ENCODE measurements around the gene IGSF11.
"Not testable (repeated sequence)": the region's sequence is repeated elsewhere in the genome, so short reads cannot be mapped to it uniquely, and the experiment has no call there.

The IGSF11 gene

GRCh38 chr3:118977671-118978392 lies 56.8 kb downstream of the IGSF11 start:
- Mint-ChIP-seq H3K4me3 (no peak overlapping the region), H3K4me1 (no peaks in the 10 kb centered on the region), H3K36me3 (ENCODE audit: low read depth) (no peaks in the 10 kb centered on the region), H3K9me3 (no peaks in the 10 kb centered on the region), H3K27me3 (ENCODE audit: low read depth, poor library complexity) (no peaks in the 10 kb centered on the region), H3K27ac (no peak overlapping the region)
- no peak for DNase-seq
- no peak for TF ChIP-seq CTCF (IDR thresholded peaks at IDR 0.05)

GRCh38 chr3:118977118-118977517 lies 57.5 kb downstream of the IGSF11 start:
- H3K36me3 Mint-ChIP-seq (ENCODE audit: low read depth): no peaks in the 10 kb centered on the region
- H3K27me3 Mint-ChIP-seq (ENCODE audit: low read depth, poor library complexity): no peaks in the 10 kb centered on the region
- H3K4me3 Mint-ChIP-seq: no peak overlapping the region
- no peak for TF ChIP-seq CTCF (IDR thresholded peaks at IDR 0.05)
- no peaks in the 10 kb centered on the region for H3K4me1 Mint-ChIP-seq
- H3K9me3 Mint-ChIP-seq: no peaks in the 10 kb centered on the region
- no peak overlapping the region for H3K27ac Mint-ChIP-seq
- no peak for DNase-seq

- H3K4me3 Mint-ChIP-seq; DNase-seq; H3K27me3 Mint-ChIP-seq (ENCODE audit: low read depth, poor library complexity); H3K27ac Mint-ChIP-seq; H3K36me3 Mint-ChIP-seq (ENCODE audit: low read depth); H3K4me1 Mint-ChIP-seq; H3K9me3 Mint-ChIP-seq: not testable (repeated sequence)
Observed at GRCh38 chr3:118975476-118975875, 59.2 kb downstream of the IGSF11 start.

- no peaks in the 10 kb centered on the region for H3K9me3 Mint-ChIP-seq
- DNase-seq: no peak
Observed at GRCh38 chr3:118974356-118975097, 60.1 kb downstream of the IGSF11 start.

GRCh38 chr3:118973050-118973449 lies 61.6 kb downstream of the IGSF11 start:
- Mint-ChIP-seq H3K36me3 (ENCODE audit: low read depth) (no peaks in the 10 kb centered on the region), H3K4me1 (peaks cover 4% of the 10 kb centered on the region), H3K4me3 (no peak overlapping the region), H3K27me3 (ENCODE audit: low read depth, poor library complexity) (peaks cover 5% of the 10 kb centered on the region), H3K9me3 (no peaks in the 10 kb centered on the region), H3K27ac (no peak overlapping the region)
- no peak for DNase-seq
- no peak for TF ChIP-seq CTCF (IDR thresholded peaks at IDR 0.05)

More at GRCh38 chr3:118974356-118975097, 60.1 kb downstream of the IGSF11 start:
- Mint-ChIP-seq H3K27ac (no peak overlapping the region), H3K4me1 (no peaks in the 10 kb centered on the region), H3K36me3 (ENCODE audit: low read depth) (no peaks in the 10 kb centered on the region), H3K27me3 (ENCODE audit: low read depth, poor library complexity) (peaks cover 5% of the 10 kb centered on the region), H3K4me3 (no peak overlapping the region)
- TF ChIP-seq CTCF (IDR thresholded peaks at IDR 0.05): no peak

GRCh38 chr3:118970819-118971218 lies 63.8 kb downstream of the IGSF11 start:
- Mint-ChIP-seq H3K27me3 (ENCODE audit: low read depth, poor library complexity) (peaks cover 5% of the 10 kb centered on the region), H3K9me3 (no peaks in the 10 kb centered on the region), H3K4me3 (no peak overlapping the region), H3K27ac (no peak overlapping the region), H3K36me3 (ENCODE audit: low read depth) (no peaks in the 10 kb centered on the region), H3K4me1 (peaks cover 9% of the 10 kb centered on the region)
- no peak for DNase-seq
- TF ChIP-seq CTCF (IDR thresholded peaks at IDR 0.05): no peak

Data from nephron progenitor cell (in vitro differentiated cells).